Retinal pigment epithelial cell (primary cell): ENCODE results near the gene IL1R2.

Experiments
- DNase-seq: peaks from one replicate; pipeline ENCODE4 v3.0.0-alpha.2; 2010; ENCODE audit warnings: low read depth
- H3K4me3 ChIP-seq: 2 replicates; pipeline ENCODE4 v1.5.1; 2011; ENCODE audit warnings: mild to moderate bottlenecking, low read length, control low read depth, moderate library complexity
- TF ChIP-seq, protein P1 (sequence below): conservative IDR thresholded peaks from 2 replicates; pipeline ENCODE4 v1.5.1; 2011; ENCODE audit warnings: low read depth, low read length, control low read depth, inconsistent platforms

IL1R2 gene

DNA sequence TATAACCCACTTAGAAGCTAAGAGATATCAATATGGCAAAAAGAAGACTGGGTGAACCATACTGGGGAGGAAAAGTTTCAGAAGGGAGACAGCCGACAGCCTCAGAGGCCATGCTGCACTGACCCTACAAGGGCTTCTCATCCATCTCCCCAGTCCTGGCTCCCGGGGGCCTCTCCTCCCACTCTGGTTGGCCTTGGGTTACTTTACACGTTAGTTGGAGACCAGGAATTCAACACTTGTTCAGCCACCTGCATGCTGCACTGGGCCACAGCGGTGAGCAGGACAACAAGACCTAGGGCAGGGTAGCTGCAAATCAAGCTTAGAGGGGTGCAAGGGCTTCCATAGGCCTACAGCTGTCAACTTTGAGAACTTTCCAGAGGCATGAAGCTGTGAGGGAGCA lies 28.6 kb upstream of the IL1R2 start:
- no peak for DNase-seq
- no peak overlapping the region for H3K4me3 ChIP-seq

DNA sequence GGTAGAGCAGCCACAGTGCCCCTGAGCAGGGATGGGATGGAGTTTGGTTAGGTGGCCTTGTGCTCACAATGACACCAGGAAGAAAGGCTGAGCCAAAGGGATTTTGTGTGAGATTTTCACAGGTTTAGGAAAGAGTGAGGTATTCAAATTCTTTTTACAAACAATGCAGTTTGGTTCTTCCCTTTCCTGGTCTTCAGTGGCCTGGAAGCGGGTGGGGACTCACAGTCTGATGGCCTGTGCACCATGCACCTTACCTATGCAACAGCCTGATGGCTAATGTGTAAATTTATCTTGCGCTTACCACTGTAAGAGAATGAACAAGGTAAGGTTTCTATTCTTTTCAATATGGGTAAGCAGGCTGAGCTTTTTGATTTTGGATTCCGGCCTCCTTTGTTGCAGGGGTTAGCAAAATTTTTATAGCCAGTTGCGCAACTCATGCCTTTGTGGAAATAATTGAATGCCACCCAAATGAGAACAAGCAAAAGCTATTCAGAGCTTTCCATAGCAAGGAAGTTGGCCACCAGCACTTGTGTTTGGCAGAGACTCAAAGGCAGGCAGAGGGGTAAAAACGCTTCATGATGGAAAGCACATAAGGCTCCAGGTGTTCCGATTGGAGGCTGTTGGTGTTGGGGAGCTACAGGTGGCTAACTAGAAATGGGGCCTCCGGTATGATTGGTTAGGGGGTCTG lies 23.8 kb upstream of the IL1R2 start:
- TF ChIP-seq, protein P1, sequence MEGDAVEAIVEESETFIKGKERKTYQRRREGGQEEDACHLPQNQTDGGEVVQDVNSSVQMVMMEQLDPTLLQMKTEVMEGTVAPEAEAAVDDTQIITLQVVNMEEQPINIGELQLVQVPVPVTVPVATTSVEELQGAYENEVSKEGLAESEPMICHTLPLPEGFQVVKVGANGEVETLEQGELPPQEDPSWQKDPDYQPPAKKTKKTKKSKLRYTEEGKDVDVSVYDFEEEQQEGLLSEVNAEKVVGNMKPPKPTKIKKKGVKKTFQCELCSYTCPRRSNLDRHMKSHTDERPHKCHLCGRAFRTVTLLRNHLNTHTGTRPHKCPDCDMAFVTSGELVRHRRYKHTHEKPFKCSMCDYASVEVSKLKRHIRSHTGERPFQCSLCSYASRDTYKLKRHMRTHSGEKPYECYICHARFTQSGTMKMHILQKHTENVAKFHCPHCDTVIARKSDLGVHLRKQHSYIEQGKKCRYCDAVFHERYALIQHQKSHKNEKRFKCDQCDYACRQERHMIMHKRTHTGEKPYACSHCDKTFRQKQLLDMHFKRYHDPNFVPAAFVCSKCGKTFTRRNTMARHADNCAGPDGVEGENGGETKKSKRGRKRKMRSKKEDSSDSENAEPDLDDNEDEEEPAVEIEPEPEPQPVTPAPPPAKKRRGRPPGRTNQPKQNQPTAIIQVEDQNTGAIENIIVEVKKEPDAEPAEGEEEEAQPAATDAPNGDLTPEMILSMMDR = no peak
- no peak for DNase-seq
- H3K4me3 ChIP-seq = no peak overlapping the region

More for the DNA sequence above, 28.6 kb upstream of the IL1R2 start:
- TF ChIP-seq, protein P1 = no peak

DNA sequence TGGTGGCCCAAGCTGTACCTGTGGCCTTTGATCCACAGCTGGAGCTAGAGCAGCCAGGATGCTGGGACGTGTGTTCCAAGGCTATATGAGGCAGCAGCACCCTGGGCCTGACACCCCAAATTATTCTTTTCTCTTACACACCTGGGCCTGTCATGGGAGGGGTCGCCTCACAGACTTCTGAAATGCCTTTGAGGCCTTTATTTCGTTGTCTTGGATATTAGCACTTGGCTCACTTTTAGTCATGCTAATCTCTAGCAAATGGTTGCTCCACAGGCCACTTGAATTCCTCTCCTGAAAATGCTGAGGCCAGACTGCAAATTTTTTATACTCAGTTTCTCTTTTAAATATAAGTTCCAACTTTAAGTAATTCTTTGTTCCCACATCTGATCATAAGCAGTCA lies 22.0 kb upstream of the IL1R2 start:
- TF ChIP-seq, protein P1 = no peak
- H3K4me3 ChIP-seq = no peak overlapping the region
- no peak for DNase-seq

DNA sequence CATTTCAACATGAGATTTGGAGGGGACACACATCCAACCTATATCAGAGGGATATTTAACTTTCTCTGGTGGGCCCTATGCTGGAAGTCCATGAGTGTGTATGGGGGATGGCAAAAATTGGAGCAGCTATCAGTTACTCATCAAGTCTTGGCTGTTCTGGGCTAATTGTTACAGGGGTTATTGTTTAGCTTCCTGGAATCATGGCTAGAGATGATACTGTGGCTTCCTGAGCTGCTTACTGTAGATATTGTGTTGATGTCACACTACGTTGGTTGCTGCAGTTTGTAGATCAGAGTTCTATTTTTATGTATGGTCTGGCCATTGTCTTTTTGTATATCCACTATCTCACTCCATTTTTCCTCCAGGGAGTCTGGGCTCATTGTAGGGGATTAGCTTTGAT lies 20.9 kb upstream of the IL1R2 start:
- no peak overlapping the region for H3K4me3 ChIP-seq
- DNase-seq = no peak
- TF ChIP-seq, protein P1 = no peak

DNA sequence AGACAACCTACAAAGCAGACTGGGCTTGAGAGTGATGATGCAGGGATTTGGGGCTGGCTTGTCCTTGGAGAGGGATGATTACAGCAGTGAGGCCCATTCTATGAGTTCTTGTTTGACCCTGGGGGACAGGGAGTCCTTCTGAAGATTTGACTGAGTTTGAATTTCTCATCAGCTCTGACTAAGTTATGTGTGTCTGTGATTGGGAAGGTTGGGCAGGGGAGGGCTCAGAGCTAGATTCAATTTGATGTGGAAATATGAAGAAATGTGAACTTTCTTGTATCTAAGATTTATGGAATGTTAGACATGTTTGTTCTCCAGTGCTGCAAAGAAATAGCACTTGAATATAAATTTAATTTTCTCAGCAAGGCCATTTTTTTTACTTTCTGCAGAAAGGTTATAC lies 19.9 kb upstream of the IL1R2 start:
- TF ChIP-seq, protein P1 = no peak
- no peak overlapping the region for H3K4me3 ChIP-seq
- DNase-seq = no peak

DNA sequence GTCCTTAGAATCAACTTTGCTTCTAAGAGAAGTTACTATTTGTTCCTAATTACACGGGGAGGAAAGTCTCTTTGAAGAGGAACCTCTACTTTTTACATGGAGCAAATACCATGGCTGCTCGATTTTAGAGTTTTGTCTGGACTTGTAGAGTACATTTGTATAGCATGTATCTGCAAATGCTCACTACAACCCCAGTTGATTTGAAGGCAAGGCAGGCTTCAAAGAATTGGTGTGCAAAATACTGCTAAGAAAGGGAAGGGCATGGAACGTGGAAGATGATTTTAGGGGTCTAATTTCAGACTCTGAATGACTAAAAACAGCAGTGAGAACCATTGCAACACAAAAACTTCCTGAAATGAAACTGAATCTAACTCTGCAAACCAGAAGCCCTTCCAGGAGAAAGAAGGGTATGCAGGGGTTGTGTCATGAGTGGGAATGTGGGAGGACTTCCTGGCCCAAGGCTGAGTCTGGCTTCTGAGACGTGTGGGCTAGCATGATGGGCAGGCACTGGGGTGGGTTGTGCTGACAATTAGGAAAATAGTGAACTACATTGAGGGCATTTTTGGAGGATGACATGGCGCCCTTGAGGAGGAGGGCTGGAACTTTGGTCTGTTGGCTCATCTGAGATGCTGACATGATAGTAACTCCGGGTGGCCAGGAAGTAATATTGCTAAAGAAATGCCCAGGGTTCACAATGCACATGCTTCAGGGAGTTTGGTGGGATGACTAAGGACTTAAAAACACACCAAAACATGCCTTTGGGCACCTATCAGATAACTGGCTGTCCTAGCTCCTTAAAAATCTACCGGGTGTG lies 18.9 kb upstream of the IL1R2 start:
- TF ChIP-seq, protein P1 = no peak
- no peak overlapping the region for H3K4me3 ChIP-seq
- no peak for DNase-seq

DNA sequence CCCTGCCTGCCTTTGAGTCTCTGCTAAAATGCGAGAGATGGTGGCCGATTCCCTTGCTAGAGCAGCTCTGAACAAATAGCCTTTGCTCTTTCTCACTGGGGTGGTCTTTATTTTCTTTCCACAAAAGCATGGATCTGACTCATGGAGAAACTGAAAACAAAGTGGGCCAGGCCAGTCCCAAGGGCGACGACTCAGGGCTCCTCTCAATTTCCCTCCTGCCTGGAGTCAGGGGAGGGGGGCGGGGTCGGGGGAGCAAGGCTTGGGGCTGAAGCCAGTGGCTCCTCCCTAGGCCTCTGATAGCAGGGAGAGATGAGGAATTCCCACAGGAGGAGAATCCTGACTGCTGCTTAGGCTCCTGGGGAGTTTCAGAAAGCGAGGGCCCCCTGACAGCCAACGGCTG lies 17.1 kb upstream of the IL1R2 start:
- TF ChIP-seq, protein P1 = no peak
- no peak overlapping the region for H3K4me3 ChIP-seq
- no peak for DNase-seq
